Astrocyte (in vitro differentiated cells and primary cell): Measurements from ENCODE around the gene IL13. TPM values are rescaled to one million over a fixed set of nuclear protein-coding genes. Genes with fewer than 3 reads are reported as not detected.

Source experiments
- DNase-seq: peaks from one replicate; pipeline ENCODE4 v3.0.0-alpha.2; 2010; ENCODE audit warnings: low read depth
- FAIRE-seq: peaks from 2 replicates; lab custom pipeline; 2011; peaks lifted over from hg19 to GRCh38; lab: Jason Lieb, UNC
- H2AFZ ChIP-seq: 2 replicates; pipeline ENCODE4 v1.6.0; 2012; ENCODE audit warnings: low read depth, low read length, inconsistent platforms
- H3K27ac ChIP-seq: 2 replicates; pipeline ENCODE4 v1.5.1; 2011; ENCODE audit warnings: low read depth, low read length, inconsistent platforms
- H3K27me3 ChIP-seq: 2 replicates; pipeline ENCODE4 v1.6.0; 2011; ENCODE audit warnings: low read length, inconsistent platforms; ENCODE audit not compliant: insufficient read depth
- H3K36me3 ChIP-seq: 2 replicates; pipeline ENCODE4 v1.5.1; 2011; ENCODE audit warnings: low read length, inconsistent platforms; ENCODE audit not compliant: insufficient read depth
- H3K4me1 ChIP-seq: 2 replicates; pipeline ENCODE4 v1.5.1; 2011; ENCODE audit warnings: low read length, inconsistent platforms; ENCODE audit not compliant: insufficient read depth
- H3K4me2 ChIP-seq: 2 replicates; pipeline ENCODE4 v1.6.0; 2012; ENCODE audit warnings: low read length, inconsistent platforms
- H3K4me3 ChIP-seq: 2 replicates; pipeline ENCODE4 v1.5.1; 2011; ENCODE audit warnings: low read depth, mild to moderate bottlenecking, low read length, inconsistent platforms; ENCODE audit not compliant: insufficient read depth
- H3K79me2 ChIP-seq: 2 replicates; pipeline ENCODE4 v1.6.0; 2012; ENCODE audit warnings: mild to moderate bottlenecking, low read length, inconsistent platforms; ENCODE audit not compliant: insufficient read depth
- H3K9ac ChIP-seq: 2 replicates; pipeline ENCODE4 v1.6.0; 2012; ENCODE audit warnings: mild to moderate bottlenecking, low read length, inconsistent platforms
- H3K9me3 ChIP-seq: 2 replicates; pipeline ENCODE4 v1.5.1; 2012; ENCODE audit warnings: low read depth, mild to moderate bottlenecking, low read length, inconsistent platforms; ENCODE audit not compliant: insufficient read depth
- H4K20me1 ChIP-seq: 2 replicates; pipeline ENCODE4 v1.6.0; 2012; ENCODE audit warnings: low read length, inconsistent platforms; ENCODE audit not compliant: insufficient read depth
- H3K27ac Mint-ChIP-seq: one replicate; pipeline ENCODE4 v1.8.0; 2021; ENCODE audit warnings: mild to moderate bottlenecking, mixed read lengths; ENCODE audit not compliant: unreplicated experiment
- H3K27me3 Mint-ChIP-seq: one replicate; pipeline ENCODE4 v1.8.0; 2021; ENCODE audit warnings: low read depth, mixed read lengths; ENCODE audit not compliant: unreplicated experiment
- H3K36me3 Mint-ChIP-seq: one replicate; pipeline ENCODE4 v1.8.0; 2021; ENCODE audit warnings: low read depth, mixed read lengths; ENCODE audit not compliant: unreplicated experiment
- H3K4me1 Mint-ChIP-seq: one replicate; pipeline ENCODE4 v1.8.0; 2021; ENCODE audit warnings: low read depth, mixed read lengths; ENCODE audit not compliant: unreplicated experiment
- H3K4me3 Mint-ChIP-seq: one replicate; pipeline ENCODE4 v1.8.0; 2021; ENCODE audit warnings: mild to moderate bottlenecking, moderate library complexity, mixed read lengths; ENCODE audit not compliant: unreplicated experiment
- H3K9me3 Mint-ChIP-seq: one replicate; pipeline ENCODE4 v1.8.0; 2021; ENCODE audit warnings: mild to moderate bottlenecking, mixed read lengths; ENCODE audit not compliant: unreplicated experiment
- EZH2 ChIP-seq: IDR thresholded peaks from 2 replicates; pipeline ENCODE4 v1.6.1; 2012; ENCODE audit warnings: mild to moderate bottlenecking, low read length, inconsistent platforms; ENCODE audit not compliant: insufficient read depth
- total RNA-seq: library from RNA; stranded (reverse); gene quantifications from 2 replicates; pipeline ENCODE4 v1.2.1, GENCODE V29; 2021
- TF ChIP-seq, protein P1 (sequence below): IDR thresholded peaks from 2 replicates; pipeline ENCODE4 v1.5.1; 2011; ENCODE audit warnings: low read depth, mild to moderate bottlenecking, inconsistent platforms, low read length, moderate library complexity; ENCODE audit not compliant: insufficient read depth

Gene IL13
- total RNA-seq, 1 donor from 2014 or later: not detected

DNA sequence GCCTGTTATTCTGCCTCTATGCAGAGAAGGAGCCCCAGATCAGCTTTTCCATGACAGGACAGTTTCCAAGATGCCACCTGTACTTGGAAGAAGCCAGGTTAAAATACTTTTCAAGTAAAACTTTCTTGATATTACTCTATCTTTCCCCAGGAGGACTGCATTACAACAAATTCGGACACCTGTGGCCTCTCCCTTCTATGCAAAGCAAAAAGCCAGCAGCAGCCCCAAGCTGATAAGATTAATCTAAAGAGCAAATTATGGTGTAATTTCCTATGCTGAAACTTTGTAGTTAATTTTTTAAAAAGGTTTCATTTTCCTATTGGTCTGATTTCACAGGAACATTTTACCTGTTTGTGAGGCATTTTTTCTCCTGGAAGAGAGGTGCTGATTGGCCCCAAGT is 15.5 kb downstream of the IL13 start:
- Histone ChIP-seq H3K4me3 (no peak overlapping the region), H3K4me2 (no peak overlapping the region), H3K9me3 (no peaks in the 10 kb centered on the region), H3K79me2 (no peaks in the 10 kb centered on the region), H3K27ac (no peak overlapping the region), H2AFZ (no peak overlapping the region), H3K4me1 (peaks cover 29% of the 10 kb centered on the region), H3K27me3 (no peaks in the 10 kb centered on the region), H3K9ac (no peak overlapping the region), H4K20me1 (no peaks in the 10 kb centered on the region), H3K36me3 (no peaks in the 10 kb centered on the region)
- peaks cover 5% of the 10 kb centered on the region for H3K9me3 Mint-ChIP-seq
- no peak for FAIRE-seq
- peaks cover 30% of the 10 kb centered on the region for H3K4me1 Mint-ChIP-seq
- peaks cover 5% of the 10 kb centered on the region for H3K27me3 Mint-ChIP-seq
- H3K27ac Mint-ChIP-seq: peak overlapping the region; percentile 96
- no peak overlapping the region for H3K4me3 Mint-ChIP-seq
- no peak for TF ChIP-seq EZH2
- TF ChIP-seq, protein P1, sequence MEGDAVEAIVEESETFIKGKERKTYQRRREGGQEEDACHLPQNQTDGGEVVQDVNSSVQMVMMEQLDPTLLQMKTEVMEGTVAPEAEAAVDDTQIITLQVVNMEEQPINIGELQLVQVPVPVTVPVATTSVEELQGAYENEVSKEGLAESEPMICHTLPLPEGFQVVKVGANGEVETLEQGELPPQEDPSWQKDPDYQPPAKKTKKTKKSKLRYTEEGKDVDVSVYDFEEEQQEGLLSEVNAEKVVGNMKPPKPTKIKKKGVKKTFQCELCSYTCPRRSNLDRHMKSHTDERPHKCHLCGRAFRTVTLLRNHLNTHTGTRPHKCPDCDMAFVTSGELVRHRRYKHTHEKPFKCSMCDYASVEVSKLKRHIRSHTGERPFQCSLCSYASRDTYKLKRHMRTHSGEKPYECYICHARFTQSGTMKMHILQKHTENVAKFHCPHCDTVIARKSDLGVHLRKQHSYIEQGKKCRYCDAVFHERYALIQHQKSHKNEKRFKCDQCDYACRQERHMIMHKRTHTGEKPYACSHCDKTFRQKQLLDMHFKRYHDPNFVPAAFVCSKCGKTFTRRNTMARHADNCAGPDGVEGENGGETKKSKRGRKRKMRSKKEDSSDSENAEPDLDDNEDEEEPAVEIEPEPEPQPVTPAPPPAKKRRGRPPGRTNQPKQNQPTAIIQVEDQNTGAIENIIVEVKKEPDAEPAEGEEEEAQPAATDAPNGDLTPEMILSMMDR: no peak
- H3K36me3 Mint-ChIP-seq: no peaks in the 10 kb centered on the region
- DNase-seq: no peak

DNA sequence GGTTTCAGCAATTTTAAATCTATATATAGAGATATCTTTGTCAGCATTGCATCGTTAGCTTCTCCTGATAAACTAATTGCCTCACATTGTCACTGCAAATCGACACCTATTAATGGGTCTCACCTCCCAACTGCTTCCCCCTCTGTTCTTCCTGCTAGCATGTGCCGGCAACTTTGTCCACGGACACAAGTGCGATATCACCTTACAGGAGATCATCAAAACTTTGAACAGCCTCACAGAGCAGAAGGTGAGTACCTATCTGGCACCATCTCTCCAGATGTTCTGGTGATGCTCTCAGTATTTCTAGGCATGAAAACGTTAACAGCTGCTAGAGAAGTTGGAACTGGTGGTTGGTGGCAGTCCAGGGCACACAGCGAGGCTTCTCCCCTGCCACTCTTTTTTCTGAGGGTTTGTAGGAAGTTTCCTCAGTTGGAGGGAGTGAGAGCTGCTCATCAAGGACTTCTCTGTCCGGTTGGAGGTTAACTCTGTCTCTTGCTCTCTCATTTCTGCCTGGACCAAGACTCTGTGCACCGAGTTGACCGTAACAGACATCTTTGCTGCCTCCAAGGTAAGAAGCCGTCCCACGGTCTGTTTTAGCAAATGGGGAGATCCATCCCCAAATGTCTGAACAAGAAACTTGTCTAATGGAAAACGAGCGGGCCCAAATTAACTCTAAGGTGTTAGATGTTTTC is 16.1 kb downstream of the IL13 start, which contains the start of gene IL4:
Gene IL4 (plus strand): TSS at position 51 of the 692 bp plus-strand sequence. CDS start 62 bp downstream, at position 113.
- Histone ChIP-seq H3K4me3 (peak within 1 kb of the TSS; percentile 49), H3K4me2 (peak within 1 kb of the TSS; percentile 81), H2AFZ (peak within 1 kb of the TSS; percentile 76), H3K27ac (peak within 1 kb of the TSS; percentile 93), H3K9ac (peak within 1 kb of the TSS; percentile 83), H3K9me3 (no peaks in the 10 kb centered on the region), H3K27me3 (no peaks in the 10 kb centered on the region), H3K79me2 (no peaks in the 10 kb centered on the region), H3K36me3 (no peaks in the 10 kb centered on the region), H3K4me1 (peaks cover 29% of the 10 kb centered on the region), H4K20me1 (no peaks in the 10 kb centered on the region)
- peak within 1 kb of the TSS; percentile 96 for H3K27ac Mint-ChIP-seq
- no peak within 1 kb of the TSS for H3K4me3 Mint-ChIP-seq
- peaks cover 3% of the 10 kb centered on the region for H3K9me3 Mint-ChIP-seq
- DNase-seq (no peak), FAIRE-seq (no peak)
- H3K4me1 Mint-ChIP-seq: peaks cover 30% of the 10 kb centered on the region
- H3K27me3 Mint-ChIP-seq: peaks cover 3% of the 10 kb centered on the region
- no peak for TF ChIP-seq EZH2
- TF ChIP-seq, protein P1: no peak
- H3K36me3 Mint-ChIP-seq: no peaks in the 10 kb centered on the region
